COLO829 (cell line): Measurements from ENCODE around the gene EDN1.

ENCODE experiments used
- DNase-seq: peaks from one replicate; pipeline ENCODE4 v3.0.0; 2012; ENCODE audit warnings: low spot score

EDN1 gene

GRCh38 chr6:12270551-12271230, 19.5 kb upstream of the EDN1 start:
- no peak for DNase-seq

DNA sequence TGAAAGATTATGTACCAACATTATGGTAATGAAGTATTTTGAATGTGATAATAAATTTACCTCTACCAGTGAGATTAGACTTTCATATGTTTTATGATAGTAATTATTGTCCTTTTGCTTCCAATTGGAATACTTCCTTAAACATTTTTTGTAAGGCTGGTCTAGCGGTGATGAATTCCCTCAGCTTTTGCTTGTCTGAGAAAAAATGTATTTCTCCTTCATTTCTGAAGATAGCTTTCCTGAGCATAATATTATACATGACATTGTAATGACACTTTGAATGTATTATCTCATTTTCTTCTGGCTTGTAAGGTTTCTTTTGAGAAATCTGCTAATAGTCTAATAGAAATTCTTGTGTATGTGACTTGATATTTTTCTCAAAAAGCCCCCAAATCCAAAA, 18.6 kb upstream of the EDN1 start:
- DNase-seq, result no peak

GRCh38 chr6:12271997-12272396, 18.2 kb upstream of the EDN1 start:
- DNase-seq, result no peak

DNA sequence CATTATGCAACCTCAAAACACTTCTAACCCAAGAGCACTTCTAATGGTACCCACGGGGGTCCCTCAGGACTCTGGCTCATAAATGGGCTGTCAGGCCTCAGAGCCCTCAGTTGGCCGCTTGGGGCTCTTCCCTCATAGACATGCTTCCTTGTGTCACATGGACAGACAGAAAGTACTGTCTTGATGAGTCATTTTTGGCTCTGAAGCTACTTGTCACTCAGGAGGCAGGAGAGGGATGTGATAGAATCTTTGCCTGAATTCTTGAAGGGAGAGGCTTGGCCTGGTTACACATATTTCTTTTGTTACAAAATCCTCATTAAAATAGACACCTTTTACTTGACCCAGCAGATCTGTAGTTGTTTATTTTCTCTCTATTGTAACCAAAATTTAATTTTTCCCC, 15.1 kb upstream of the EDN1 start:
- no peak for DNase-seq

DNA sequence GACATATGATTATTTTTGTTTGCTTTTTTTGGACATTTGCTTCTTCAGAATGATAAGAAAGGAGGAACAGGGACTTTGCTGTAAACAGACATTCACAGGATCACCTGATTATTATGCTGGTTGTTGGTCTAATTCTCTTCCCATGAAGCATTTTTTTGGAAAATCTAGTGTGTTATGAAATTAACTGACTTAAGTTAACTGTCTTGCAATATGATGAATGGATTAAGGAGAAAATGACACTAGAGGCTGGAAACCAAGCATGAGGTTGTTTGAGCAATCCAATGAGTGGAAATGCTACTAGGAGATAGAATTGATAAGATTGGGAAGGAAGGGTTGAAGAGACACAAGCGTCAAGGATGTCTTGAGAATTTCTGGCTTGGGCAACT, 13.2 kb upstream of the EDN1 start:
- DNase-seq, result no peak

DNA sequence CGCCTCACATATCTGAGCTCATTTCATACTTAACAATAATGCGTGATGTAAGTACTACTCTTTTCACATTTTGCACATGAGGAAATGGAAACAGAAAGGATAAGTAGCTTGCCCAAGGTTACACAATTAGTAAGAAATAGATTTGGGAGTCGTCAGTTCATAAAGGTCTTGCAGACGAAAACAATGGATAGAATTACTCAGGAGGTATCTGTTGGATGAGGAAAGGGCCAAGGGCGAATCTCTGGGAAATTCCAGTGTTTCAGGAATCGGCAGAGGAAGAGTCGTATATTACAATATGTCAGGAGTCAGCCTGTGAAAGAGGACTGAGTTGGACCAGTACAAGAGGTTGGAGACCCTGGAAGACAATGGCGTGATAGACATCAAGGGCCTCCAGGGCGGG, 12.8 kb upstream of the EDN1 start:
- DNase-seq, result no peak

- no peak for DNase-seq
Observed at GRCh38 chr6:12278915-12279314, 11.2 kb upstream of the EDN1 start.

- no peak for DNase-seq
Observed at GRCh38 chr6:12279322-12280091, 10.7 kb upstream of the EDN1 start.

GRCh38 chr6:12280458-12280857, 9.7 kb upstream of the EDN1 start:
- DNase-seq, result no peak

GRCh38 chr6:12280902-12281301, 9.3 kb upstream of the EDN1 start:
- DNase-seq, result no peak

DNA sequence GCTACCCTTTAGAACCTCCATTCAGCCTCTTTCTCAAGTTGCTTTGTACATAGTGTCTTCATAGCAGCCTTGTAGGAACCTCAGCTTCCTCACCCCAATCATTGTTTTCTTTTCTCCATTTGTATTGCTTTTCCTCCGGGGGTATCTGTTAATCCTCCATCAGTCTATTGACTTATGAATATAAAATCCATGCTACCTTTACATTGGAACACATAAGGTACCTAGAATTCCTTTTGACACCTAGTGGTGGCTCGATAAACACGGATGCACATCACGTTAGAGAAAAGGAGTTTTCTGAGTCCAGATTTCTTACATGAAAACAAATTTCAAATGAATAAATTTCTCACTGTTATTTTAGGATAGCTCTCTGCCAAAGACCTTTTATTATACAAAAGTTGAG, 6.3 kb upstream of the EDN1 start:
- DNase-seq, result no peak

DNA sequence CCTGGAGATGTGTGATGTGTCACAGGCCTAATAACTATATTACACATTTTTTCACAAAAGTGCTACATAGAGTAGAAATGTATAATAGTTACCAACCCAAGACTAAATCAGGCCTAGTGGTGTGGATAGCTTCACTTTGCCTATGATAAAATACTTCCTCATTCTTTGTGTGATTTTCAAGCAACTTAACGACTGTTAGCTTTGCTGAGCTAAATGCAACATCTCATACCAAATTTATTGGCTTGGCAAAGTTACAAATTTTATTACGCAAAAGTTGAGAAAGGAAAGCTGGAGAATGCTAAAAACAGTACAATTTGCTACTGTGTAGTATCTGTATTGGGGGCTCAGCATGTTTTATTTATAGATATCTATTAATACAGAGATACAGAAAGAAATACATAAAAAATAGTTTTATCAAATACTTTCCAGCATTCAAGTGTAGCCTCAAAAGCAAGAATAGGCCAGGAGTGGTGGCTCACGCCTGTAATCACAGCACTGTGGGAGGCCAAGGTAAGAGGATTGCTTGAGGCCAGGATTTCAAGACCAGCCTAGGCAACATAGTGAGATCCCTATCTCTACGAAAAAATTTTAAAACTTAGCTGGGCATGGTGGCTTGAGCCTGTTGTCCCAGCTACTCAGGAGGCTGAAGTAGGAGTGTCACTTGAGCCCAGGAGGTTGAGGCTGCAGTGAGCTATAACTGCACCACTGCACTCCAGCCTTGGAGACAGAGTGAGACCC, 3.6 kb upstream of the EDN1 start:
- DNase-seq, result no peak

DNA sequence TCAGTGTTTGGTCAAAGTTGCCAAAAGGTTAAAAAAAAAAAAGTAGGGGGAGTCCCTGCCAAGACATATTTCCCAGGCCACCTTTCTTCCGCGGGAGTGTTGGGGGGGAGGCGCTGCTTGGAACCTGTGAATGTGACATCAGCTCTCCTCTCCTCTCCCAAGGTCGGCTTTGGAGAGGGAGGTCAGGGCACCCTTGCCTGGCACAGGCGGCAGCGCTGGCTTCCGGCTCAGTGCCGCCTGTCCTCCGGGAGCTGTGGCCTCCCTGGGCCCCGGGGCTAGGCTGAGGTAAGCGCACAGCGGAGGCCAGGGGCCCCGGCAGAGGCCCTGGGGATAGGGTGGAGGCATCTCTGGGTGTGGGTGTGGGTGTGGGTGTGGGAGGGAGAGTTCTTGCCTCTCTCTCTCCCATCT, 1.9 kb upstream of the EDN1 start:
- no peak for DNase-seq

- no peak for DNase-seq
Observed at GRCh38 chr6:12288914-12289313, 1.2 kb upstream of the EDN1 start.

- DNase-seq, result peak; percentile 65
Observed at GRCh38 chr6:12289365-12289919, 719 bp upstream of the EDN1 start.

DNA sequence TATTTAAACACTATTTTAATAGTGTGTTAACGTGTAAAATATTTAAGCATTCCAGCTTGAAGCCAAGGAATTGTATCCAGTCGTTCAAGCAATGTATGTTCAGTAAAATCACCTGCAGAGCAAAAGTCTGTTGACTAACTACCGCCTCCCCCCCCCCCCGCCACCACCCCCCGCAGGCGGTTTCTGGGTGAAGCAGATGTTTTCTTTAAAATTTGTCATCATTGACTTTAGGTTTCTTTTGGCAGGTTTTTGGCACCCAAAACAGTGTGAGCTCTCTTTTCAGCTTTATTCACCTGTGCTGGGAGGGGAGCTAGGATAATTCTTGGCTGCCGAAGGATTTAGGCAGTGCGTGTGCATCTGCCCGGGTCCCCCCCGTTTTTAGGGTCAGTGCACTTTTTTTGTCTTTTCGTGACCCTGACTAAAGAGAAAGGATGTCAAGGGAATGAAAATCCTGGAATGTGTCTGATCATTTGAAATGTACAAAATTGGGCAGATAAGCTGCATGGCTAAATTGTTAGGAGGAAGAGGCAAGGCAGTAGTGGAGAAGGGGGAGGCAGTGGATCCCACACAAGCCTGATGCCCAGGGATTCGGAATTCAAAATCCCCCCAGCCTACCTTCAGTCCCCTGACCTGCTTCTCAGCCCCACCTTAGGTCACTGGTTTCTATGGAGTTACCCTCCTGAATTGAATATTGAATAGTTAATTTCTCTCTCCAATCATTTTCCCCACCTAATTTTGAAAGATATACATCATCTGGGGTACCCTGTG, 1.1 kb downstream of the EDN1 start:
- no peak for DNase-seq

GRCh38 chr6:12291839-12292604, 1.9 kb downstream of the EDN1 start:
- DNase-seq, result no peak

- no peak for DNase-seq
Observed at GRCh38 chr6:12293235-12293930, 3.2 kb downstream of the EDN1 start.

DNA sequence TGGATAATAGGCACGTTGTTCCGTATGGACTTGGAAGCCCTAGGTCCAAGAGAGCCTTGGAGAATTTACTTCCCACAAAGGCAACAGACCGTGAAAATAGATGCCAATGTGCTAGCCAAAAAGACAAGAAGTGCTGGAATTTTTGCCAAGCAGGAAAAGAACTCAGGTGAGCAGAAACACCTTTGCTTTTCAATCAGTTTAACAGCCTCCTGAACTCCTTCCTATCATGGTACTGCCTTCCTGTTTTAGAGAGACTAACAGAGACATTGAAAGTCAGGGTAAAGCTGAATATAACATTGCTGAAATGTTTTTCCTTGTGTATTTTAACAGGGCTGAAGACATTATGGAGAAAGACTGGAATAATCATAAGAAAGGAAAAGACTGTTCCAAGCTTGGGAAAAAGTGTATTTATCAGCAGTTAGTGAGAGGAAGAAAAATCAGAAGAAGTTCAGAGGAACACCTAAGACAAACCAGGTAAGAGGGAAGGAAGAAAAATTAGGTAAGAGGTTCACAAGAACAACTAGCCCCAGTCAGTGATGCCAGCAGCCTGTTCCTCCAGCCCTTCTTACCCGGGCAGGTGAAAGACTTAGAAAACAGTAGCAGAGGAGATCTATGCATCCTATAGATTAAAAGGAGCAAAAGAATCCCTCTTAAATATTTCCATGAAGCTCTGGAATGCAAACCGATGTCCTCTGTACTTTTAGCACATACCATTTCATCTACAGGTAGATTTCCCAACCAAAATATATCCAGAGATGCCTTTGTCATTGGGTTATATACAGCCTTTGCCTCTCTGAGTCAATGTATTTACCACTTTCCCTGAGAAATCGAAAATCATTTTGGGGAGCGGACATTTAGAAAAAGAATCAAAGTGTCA, 4.0 kb downstream of the EDN1 start:
- no peak for DNase-seq
